ENCODE measurements around the gene PSTK. TPM values are rescaled to one million over a fixed set of nuclear protein-coding genes. Genes with fewer than 3 reads are reported as not detected.

PSTK gene
- total RNA-seq, 2 donors from 2014 or later: 1.7 to 2.6 TPM

- H3K9ac ChIP-seq (ENCODE audit: low read depth in 2 of 2, low read length in 2 of 2): no peak overlapping the region
- no peaks in the 10 kb centered on the region for H3K36me3 ChIP-seq
- intact Hi-C loops (cut with DNase I): no loop called here
- DNase-seq: no peak
- no peak overlapping the region for H3K27ac ChIP-seq
- H3K9me3 ChIP-seq: no peaks in the 10 kb centered on the region
- H3K27me3 ChIP-seq: no peaks in the 10 kb centered on the region
- no peak for TF ChIP-seq CTCF (IDR thresholded peaks at IDR 0.05)
- no peaks in the 10 kb centered on the region for H3K4me1 ChIP-seq
- H3K4me3 ChIP-seq: no peak overlapping the region
Observed at GRCh38 chr10:123039632-123039930, 59.4 kb downstream of the PSTK start.

Other genes starting within 250 kb of the PSTK start
- gene CUZD1, start 134.5 kb upstream of the PSTK start, total RNA-seq: 1 to 10 TPM in 1 of 2 donors, under 1 TPM in 1; 0.77 to 3.6 TPM
- 1 to 10 TPM; 4.3 to 6.8 TPM for gene FAM24B, start 100.8 kb upstream of the PSTK start, total RNA-seq
- gene FAM24A, start 69.8 kb upstream of the PSTK start, total RNA-seq: not detected
- 1 to 10 TPM; 6.3 to 6.8 TPM for gene C10orf88, start 26.2 kb upstream of the PSTK start, total RNA-seq
- gene IKZF5, start 28.4 kb downstream of the PSTK start, total RNA-seq: 10 to 100 TPM in 1 of 2 donors, 1 to 10 TPM in 1; 7.5 to 16.7 TPM
- 10 to 100 TPM; 17.6 to 69.3 TPM for gene ACADSB, start 28.6 kb downstream of the PSTK start, total RNA-seq
- gene HMX3, start 155.6 kb downstream of the PSTK start, total RNA-seq: under 1 TPM; 0.35 to 0.64 TPM
- gene HMX2, start 167.7 kb downstream of the PSTK start, total RNA-seq: under 1 TPM; 0.13 to 0.15 TPM
- gene BUB3, start 174.0 kb downstream of the PSTK start, total RNA-seq: 100 to 1,000 TPM in 1 of 2 donors, 10 to 100 TPM in 1; 77.6 to 112 TPM

Data from colonic mucosa (tissue), 4 donors.